NCI-H1417 treated with DMSO at 0.1 percent for 48 hours (cell line): ENCODE data around the gene SEC11A.
"Not testable (repeated sequence)": the region's sequence is repeated elsewhere in the genome, so short reads cannot be mapped to it uniquely, and the experiment has no call there.

Experiments
- DNase-seq: peaks from one replicate; lab custom pipeline; 2025; lab: John Stamatoyannopoulos, UW

Gene SEC11A

GRCh38 chr15:84737005-84737404, 21.1 kb upstream of the SEC11A start:
- DNase-seq, result no peak

GRCh38 chr15:84736375-84736774, 20.4 kb upstream of the SEC11A start:
- DNase-seq, result no peak

GRCh38 chr15:84735480-84736061, 19.6 kb upstream of the SEC11A start:
- DNase-seq, result not testable (repeated sequence)

- no peak for DNase-seq
Measured at GRCh38 chr15:84734794-84735479, 19.0 kb upstream of the SEC11A start.

- no peak for DNase-seq
Measured at GRCh38 chr15:84731774-84732173, 15.8 kb upstream of the SEC11A start.

- no peak for DNase-seq
Measured at GRCh38 chr15:84727429-84727828, 11.5 kb upstream of the SEC11A start.

- no peak for DNase-seq
Measured at GRCh38 chr15:84725001-84725491, 9.1 kb upstream of the SEC11A start.

- no peak for DNase-seq
Measured at GRCh38 chr15:84722628-84723027, 6.7 kb upstream of the SEC11A start.

- DNase-seq, result no peak
Measured at GRCh38 chr15:84721371-84721770, 5.4 kb upstream of the SEC11A start.

GRCh38 chr15:84715441-84716035, 401 bp downstream of the SEC11A start:
- no peak for DNase-seq

- no peak for DNase-seq
Measured at GRCh38 chr15:84714821-84715220, 1.1 kb downstream of the SEC11A start.

- DNase-seq, result no peak
Measured at GRCh38 chr15:84714372-84714771, 1.6 kb downstream of the SEC11A start.

- DNase-seq, result no peak
Measured at GRCh38 chr15:84703808-84704207, 12.1 kb downstream of the SEC11A start.

GRCh38 chr15:84702961-84703482, 12.9 kb downstream of the SEC11A start:
- DNase-seq, result no peak

- no peak for DNase-seq
Measured at GRCh38 chr15:84699538-84700191, 16.3 kb downstream of the SEC11A start.

GRCh38 chr15:84697236-84697990, 18.5 kb downstream of the SEC11A start:
- no peak for DNase-seq

GRCh38 chr15:84696757-84697156, 19.2 kb downstream of the SEC11A start:
- DNase-seq, result no peak

GRCh38 chr15:84690342-84690741, 25.6 kb downstream of the SEC11A start:
- DNase-seq, result no peak

- DNase-seq, result no peak
Measured at GRCh38 chr15:84689858-84690257, 26.1 kb downstream of the SEC11A start.

- DNase-seq, result not testable (repeated sequence)
Measured at GRCh38 chr15:84686446-84686845, 29.5 kb downstream of the SEC11A start.

GRCh38 chr15:84685304-84685703, 30.6 kb downstream of the SEC11A start:
- no peak for DNase-seq

- no peak for DNase-seq
Measured at GRCh38 chr15:84684092-84684491, 31.8 kb downstream of the SEC11A start.
